Hematopoietic multipotent progenitor cell treated with erythropoietin and hydrocortisone succinate and interleukin-3 and kit ligand, for 8 days (in vitro differentiated cells): Measurements from ENCODE around the gene TNRC6C.
A peak's percentile ranks its signal among the peaks of the same experiment; 100 is the strongest.

ENCODE experiments used
- DNase-seq: peaks from one replicate; pipeline ENCODE4 v3.0.0-alpha.2; 2015

TNRC6C gene

GRCh38 chr17:78140169-78141051 is 181.9 kb downstream of the TNRC6C start:
- peak; percentile 98 for DNase-seq

GRCh38 chr17:78141437-78142118 is 183.1 kb downstream of the TNRC6C start:
- no peak for DNase-seq

- DNase-seq: no peak
These were observed 183.8 kb downstream of the TNRC6C start for GRCh38 chr17:78142119-78142861.

- DNase-seq: no peak
These were observed 185.0 kb downstream of the TNRC6C start for GRCh38 chr17:78143214-78144146.

GRCh38 chr17:78144147-78144719 is 185.7 kb downstream of the TNRC6C start:
- peak; percentile 86 for DNase-seq

- no peak for DNase-seq
These were observed 186.5 kb downstream of the TNRC6C start for GRCh38 chr17:78144736-78145641.

- no peak for DNase-seq
These were observed 188.0 kb downstream of the TNRC6C start for GRCh38 chr17:78146471-78146869.

- DNase-seq: no peak
These were observed 188.4 kb downstream of the TNRC6C start for GRCh38 chr17:78146881-78147280.

GRCh38 chr17:78147315-78147998 is 189.0 kb downstream of the TNRC6C start:
- no peak for DNase-seq

- DNase-seq: no peak
These were observed 189.9 kb downstream of the TNRC6C start for GRCh38 chr17:78148286-78149016.

- DNase-seq: no peak
These were observed 193.1 kb downstream of the TNRC6C start for GRCh38 chr17:78151514-78152008.

- no peak for DNase-seq
These were observed 196.7 kb downstream of the TNRC6C start for GRCh38 chr17:78154903-78155811.
